Liver (tissue), 2 donors: Measurements from ENCODE around the gene SLC25A1.
"Not testable (repeated sequence)": the region's sequence is repeated elsewhere in the genome, so short reads cannot be mapped to it uniquely, and the experiment has no call there.

Source experiments
- CTCF ChIP-seq: fragments of 150-350 bp; IDR thresholded peaks from 2 replicates; pipeline ENCODE4 v1.5.1; 2017; ENCODE audit warnings: improper control_type of control experiment, low read depth, low read length; ENCODE audit not compliant: missing input control
- MAX ChIP-seq: IDR thresholded peaks from 2 replicates; pipeline ENCODE4 v1.6.1; 2016; ENCODE audit warnings: antibody characterized with exemption
- YY1 ChIP-seq: IDR thresholded peaks from 2 replicates; pipeline ENCODE4 v1.6.1; 2016; ENCODE audit warnings: antibody characterized with exemption, mild to moderate bottlenecking
- donor health status: healthy.

- not testable (repeated sequence) for TF ChIP-seq MAX, CTCF, YY1
Observed at GRCh38 chr22:19158649-19159048, 19.9 kb downstream of the SLC25A1 start.
